ENCODE results near the gene ACTL7B.

GRCh38 chr9:108809269-108809668, 46.5 kb downstream of the ACTL7B start:
- TF ChIP-seq EZH2 (IDR thresholded peaks at IDR 0.05; ENCODE audit: low read length, missing control alignments) (no peak), CTCF (conservative IDR thresholded peaks at IDR 0.05 in 1 of 2, IDR thresholded peaks at IDR 0.05 in 1 of 2; ENCODE audit: low read depth in 1 of 2, low read length in 2 of 2) (no peak)
